Nasal cavity respiratory epithelium epithelial cell of viscerocranial mucosa (primary cell): ENCODE data around the gene LLCFC1. TPM values are rescaled to one million over a fixed set of nuclear protein-coding genes. Genes with fewer than 3 reads are reported as not detected.

ENCODE experiments used
- total RNA-seq: library from RNA; depleted of rRNA; stranded (reverse); fragments of >200 nt; gene quantifications from 2 replicates; pipeline ENCODE4 v1.2.3, GENCODE V29; 2014

The LLCFC1 gene
- not detected in 2 replicates for total RNA-seq

DNA sequence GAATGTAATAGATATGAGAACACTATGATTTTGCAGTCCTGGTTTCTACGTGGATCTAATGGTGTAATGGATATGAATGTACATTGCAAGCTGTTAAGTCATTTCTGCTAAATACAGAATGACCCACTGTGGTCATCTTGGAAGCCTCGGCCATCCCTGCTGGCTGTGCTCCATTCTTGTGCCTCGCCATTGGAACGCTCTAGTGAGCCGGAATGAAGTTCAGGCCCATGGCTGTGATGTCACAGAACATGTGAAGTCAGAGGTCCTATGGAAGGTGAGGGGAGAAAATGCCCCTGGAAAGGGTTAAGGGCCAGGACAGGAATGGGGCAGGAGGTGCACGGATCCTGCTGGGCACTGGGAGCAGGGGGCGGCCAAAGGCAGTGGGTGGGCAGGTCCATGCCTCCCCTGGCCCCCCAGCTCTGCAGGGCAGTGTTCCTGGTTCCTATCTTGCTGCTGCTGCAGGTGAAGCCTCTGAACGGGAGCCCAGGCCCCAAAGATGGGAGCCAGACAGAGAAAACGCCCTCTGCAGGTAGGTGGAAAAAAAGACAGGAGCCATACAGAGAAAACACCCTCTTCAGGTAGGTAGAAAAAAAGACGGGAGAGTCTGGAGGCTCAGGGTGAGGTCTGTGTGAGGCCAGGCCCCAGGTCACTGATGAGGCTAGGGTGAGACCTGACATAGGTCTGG lies at the start of gene LLCFC1:
Gene LLCFC1 (plus strand): TSS at position 259 of the 685 bp plus-strand sequence. CDS start 138 bp downstream, at position 397.

DNA sequence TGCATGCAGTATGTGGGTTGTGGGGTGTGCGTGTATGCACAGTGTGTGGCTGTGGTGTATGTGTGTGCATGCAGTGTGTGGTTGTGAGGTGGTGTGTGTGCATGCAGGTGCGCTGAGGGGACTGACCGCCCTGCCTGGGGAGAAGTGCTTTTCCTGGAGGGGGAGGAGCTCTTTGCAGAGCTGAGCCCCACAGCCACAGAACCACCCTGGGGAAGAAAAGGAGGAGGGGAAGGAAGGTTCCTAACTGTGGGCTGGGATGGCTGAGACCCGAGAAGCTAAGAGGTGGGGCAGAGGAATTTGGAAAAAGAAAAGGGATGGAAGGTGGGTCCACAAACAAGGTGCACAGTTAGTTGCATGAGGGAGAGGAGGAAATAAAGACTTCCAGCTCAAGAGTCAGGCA lies 5.7 kb upstream of the LLCFC1 start, which contains the start of gene TRPV5:
Gene TRPV5 (minus strand): TSS at position 123 of the 400 bp plus-strand sequence. CDS start 287 bp downstream, outside the sequence.

DNA sequence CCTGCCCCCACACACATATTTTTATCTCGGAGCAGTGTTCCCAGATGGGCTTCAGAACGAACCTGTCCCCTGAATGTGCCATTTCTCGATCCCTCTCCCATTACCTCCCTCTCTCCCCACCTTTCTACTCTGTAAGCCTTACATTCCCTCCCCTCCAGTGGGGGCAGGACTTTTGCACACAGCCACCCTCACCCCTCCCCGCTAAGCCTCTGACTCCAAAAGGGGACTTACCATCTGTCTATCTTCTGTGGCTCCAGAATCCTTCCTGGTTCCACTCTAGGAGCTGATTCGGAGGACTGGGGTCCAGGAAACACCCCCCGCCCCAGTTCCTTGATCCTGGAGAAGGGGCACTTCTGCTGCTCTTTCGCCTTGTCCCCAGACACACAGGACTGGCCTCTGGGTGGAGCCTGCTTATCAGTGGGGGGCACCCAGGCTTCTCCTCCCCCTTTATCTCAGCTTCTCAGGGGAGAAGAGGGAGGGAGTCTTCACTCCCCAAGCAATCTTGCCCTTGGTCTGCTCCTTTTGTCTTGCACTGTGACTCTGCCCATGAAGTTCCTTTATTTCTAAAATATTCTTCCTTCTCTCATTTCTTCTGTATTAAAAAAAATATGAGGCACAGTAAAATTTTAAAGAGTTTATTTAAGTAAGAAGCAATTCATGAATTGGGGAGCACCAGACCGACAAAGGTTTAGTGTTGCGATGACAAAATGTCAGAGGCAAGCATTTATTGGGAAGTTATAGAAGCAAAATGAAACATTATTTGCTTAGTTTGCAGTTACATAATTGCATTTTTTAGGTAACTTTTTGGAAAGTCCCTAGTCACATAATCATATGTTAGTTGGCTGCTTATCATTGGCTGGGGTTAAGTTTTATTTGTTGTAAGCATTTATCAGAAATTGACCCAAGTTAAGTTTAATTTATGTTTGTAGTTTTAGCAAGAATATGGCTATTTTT lies 23.0 kb downstream of the LLCFC1 start, which contains the start of gene KEL:
Gene KEL (minus strand): TSS at position 391 of the 954 bp plus-strand sequence. CDS start 157 bp downstream, at position 234.

Other genes starting within 250 kb of the LLCFC1 start
- gene PRSS1, start 190.0 kb upstream of the LLCFC1 start, total RNA-seq: not detected in 2 replicates
- not detected in 2 replicates for gene PRSS2, start 168.5 kb upstream of the LLCFC1 start, total RNA-seq
- gene EPHB6, start 84.4 kb upstream of the LLCFC1 start, total RNA-seq: 0.34 and 3.2 TPM in 2 replicates
- 0.14 TPM in 1 of 2 replicates, not detected in the other for gene TRPV6, start 53.7 kb upstream of the LLCFC1 start, total RNA-seq
- gene TRPV5, start 5.7 kb upstream of the LLCFC1 start, total RNA-seq: not detected in 2 replicates
- 0.28 TPM in 1 of 2 replicates, not detected in the other for gene KEL, start 22.9 kb downstream of the LLCFC1 start, total RNA-seq
- gene OR9A2, start 87.6 kb downstream of the LLCFC1 start, total RNA-seq: not detected in 2 replicates
- not detected in 2 replicates for gene OR6V1, start 112.9 kb downstream of the LLCFC1 start, total RNA-seq
- gene PIP, start 192.6 kb downstream of the LLCFC1 start, total RNA-seq: 9.5 TPM in 1 of 2 replicates, not detected in the other
- gene TAS2R39, start 243.9 kb downstream of the LLCFC1 start, total RNA-seq: not detected in 2 replicates